Hepatic stellate cell (primary cell): ENCODE results near the gene TMEM132D.

Experiments used
- DNase-seq: peaks from one replicate; pipeline ENCODE4 v3.0.0; 2011; ENCODE audit warnings: low spot score

The TMEM132D gene

GRCh38 chr12:129532707-129533499, 370.9 kb downstream of the TMEM132D start:
- DNase-seq: no peak

- no peak for DNase-seq
Observed at GRCh38 chr12:129532082-129532481, 371.7 kb downstream of the TMEM132D start.

- no peak for DNase-seq
Observed at GRCh38 chr12:129530984-129531383, 372.8 kb downstream of the TMEM132D start.

GRCh38 chr12:129530517-129530916, 373.3 kb downstream of the TMEM132D start:
- no peak for DNase-seq

- no peak for DNase-seq
Observed at GRCh38 chr12:129527506-129527905, 376.3 kb downstream of the TMEM132D start.

- DNase-seq: no peak
Observed at GRCh38 chr12:129523621-129524020, 380.2 kb downstream of the TMEM132D start.

- no peak for DNase-seq
Observed at GRCh38 chr12:129520739-129521138, 383.1 kb downstream of the TMEM132D start.

- DNase-seq: no peak
Observed at GRCh38 chr12:129503802-129504201, 400.0 kb downstream of the TMEM132D start.

- no peak for DNase-seq
Observed at GRCh38 chr12:129496226-129496625, 407.6 kb downstream of the TMEM132D start.

- no peak for DNase-seq
Observed at GRCh38 chr12:129494766-129495165, 409.1 kb downstream of the TMEM132D start.

- DNase-seq: no peak
Observed at GRCh38 chr12:129494260-129494659, 409.6 kb downstream of the TMEM132D start.

- DNase-seq: no peak
Observed at GRCh38 chr12:129489100-129489676, 414.6 kb downstream of the TMEM132D start.

GRCh38 chr12:129486931-129487330, 416.9 kb downstream of the TMEM132D start:
- no peak for DNase-seq

- no peak for DNase-seq
Observed at GRCh38 chr12:129483111-129483893, 420.5 kb downstream of the TMEM132D start.

- DNase-seq: no peak
Observed at GRCh38 chr12:129481921-129482320, 421.9 kb downstream of the TMEM132D start.

GRCh38 chr12:129470196-129470595, 433.6 kb downstream of the TMEM132D start:
- DNase-seq: no peak

GRCh38 chr12:129467726-129468125, 436.1 kb downstream of the TMEM132D start:
- DNase-seq: no peak

GRCh38 chr12:129467289-129467688, 436.5 kb downstream of the TMEM132D start:
- no peak for DNase-seq

- DNase-seq: no peak
Observed at GRCh38 chr12:129466499-129466898, 437.3 kb downstream of the TMEM132D start.

- no peak for DNase-seq
Observed at GRCh38 chr12:129459886-129460285, 443.9 kb downstream of the TMEM132D start.

GRCh38 chr12:129446696-129447095, 457.1 kb downstream of the TMEM132D start:
- DNase-seq: no peak

GRCh38 chr12:129440278-129440677, 463.5 kb downstream of the TMEM132D start:
- no peak for DNase-seq

- no peak for DNase-seq
Observed at GRCh38 chr12:129434790-129435189, 469.0 kb downstream of the TMEM132D start.
